HepG2 (cell line): Measurements from ENCODE around the gene NDUFB3. TPM values are rescaled to one million over a fixed set of nuclear protein-coding genes. Genes with fewer than 3 reads are reported as not detected.
"Not testable (repeated sequence)": the region's sequence is repeated elsewhere in the genome, so short reads cannot be mapped to it uniquely, and the experiment has no call there.

Experiments
- ATAC-seq: fragments of 200-7000 bp; cut with Tn5 transposase; 3 replicates; pipeline ENCODE4 v1.9.1; 2020; ENCODE audit warnings: mild to moderate bottlenecking, moderate library complexity
- BruUV-seq: library from RNA; stranded (reverse); fragments of 400-500 nt; replicated peaks from 2 replicates; lab custom pipeline; 2021; lab: Mats Ljungman, UMichigan
- CTCF ChIA-PET: fragments of 300-600 bp; formaldehyde crosslinking; extraction: SDS; loops from one replicate; lab custom pipeline; 2021; ENCODE audit warnings: low total read pairs, inconsistent platforms, low intra/inter-chr PET ratio; lab: Yijun Ruan, JAX
- POLR2A ChIA-PET: fragments of 350-600 bp; sonication (Branson Sonifier 250); formaldehyde crosslinking; loops from one replicate; lab custom pipeline; 2020; ENCODE audit warnings: antibody characterized with exemption, inconsistent platforms; lab: Yijun Ruan, JAX
- DNase-seq: peaks from one replicate; pipeline ENCODE4 v3.0.0-alpha.2; 2015; ENCODE audit warnings: low spot score
- FAIRE-seq: peaks from 3 replicates; lab custom pipeline; 2011; peaks lifted over from hg19 to GRCh38; lab: Jason Lieb, UNC
- H2AFZ ChIP-seq: one replicate; pipeline ENCODE4 v1.6.1; 2011; ENCODE audit warnings: low read length, inconsistent platforms
- H3K27ac ChIP-seq: fragments of 300-600 bp; 3 replicates; pipeline ENCODE4 v1.8.0; 2011; ENCODE audit warnings: mixed run types, mild to moderate bottlenecking, mixed read lengths, low read length, inconsistent platforms; ENCODE audit not compliant: insufficient read depth; ENCODE audit errors: extremely low read length
- H3K27me3 ChIP-seq, 2 experiments: fragments of 200-600 bp in 1 of 2; 2 replicates in 1 of 2; 3 replicates in 1 of 2; pipeline versions ENCODE4 v1.6.0 to v1.8.0; 2011; ENCODE audit warnings: low read length in 2 of 2, mild to moderate bottlenecking in 2 of 2, moderate library complexity in 2 of 2, inconsistent platforms in 1 of 2; ENCODE audit not compliant: insufficient read depth in 2 of 2, control insufficient read depth in 1 of 2
- H3K36me3 ChIP-seq, 2 experiments: fragments of 200-600 bp in 1 of 2; replicated peaks in 1 of 2; 2 replicates in 1 of 2; 3 replicates in 1 of 2; pipeline versions ENCODE4 v1.5.1 to v1.8.0; 2011; ENCODE audit warnings: low read length in 2 of 2, inconsistent platforms in 1 of 2; ENCODE audit not compliant: insufficient read depth in 2 of 2, control insufficient read depth in 1 of 2
- H3K4me1 ChIP-seq: 2 replicates; pipeline ENCODE4 v1.5.1; 2012; ENCODE audit warnings: low read length, inconsistent platforms; ENCODE audit not compliant: insufficient read depth
- H3K4me2 ChIP-seq: 2 replicates; pipeline ENCODE4 v1.6.0; 2011; ENCODE audit warnings: low read depth, low read length, inconsistent platforms
- H3K4me3 ChIP-seq, 3 experiments: fragments of 200-600 bp in 1 of 3; sonication (generic), shearing (Covaris generic) in 1 of 3; replicated peaks in 1 of 3; 2 replicates each; pipeline ENCODE4 v1.5.1; 2011 to 2016; ENCODE audit warnings: low read length in 3 of 3, inconsistent platforms in 2 of 3, low read depth in 2 of 3, mild to moderate bottlenecking in 2 of 3, control low read depth in 1 of 3, mixed read lengths in 1 of 3; ENCODE audit not compliant: insufficient read depth in 1 of 3
- H3K79me2 ChIP-seq: one replicate; pipeline ENCODE4 v1.6.1; 2011; ENCODE audit warnings: low read length, inconsistent platforms; ENCODE audit not compliant: insufficient read depth
- H3K9ac ChIP-seq: 2 replicates; pipeline ENCODE4 v1.6.0; 2011; ENCODE audit warnings: mild to moderate bottlenecking, low read depth, low read length, inconsistent platforms; ENCODE audit not compliant: insufficient read depth
- H3K9me3 ChIP-seq: 2 replicates; pipeline ENCODE4 v1.5.1; 2012; ENCODE audit warnings: mild to moderate bottlenecking, low read length
- H4K20me1 ChIP-seq: 2 replicates; pipeline ENCODE4 v1.6.0; 2011; ENCODE audit warnings: inconsistent platforms, mild to moderate bottlenecking, low read length, moderate library complexity; ENCODE audit not compliant: insufficient read depth
- FOXC1 ChIP-seq: sonication (generic); formaldehyde crosslinking; IDR thresholded peaks from 2 replicates; pipeline ENCODE4 v1.8.0; 2022; ENCODE audit warnings: mild to moderate bottlenecking, missing genetic modification reagents, borderline replicate concordance
- GPN1 ChIP-seq: sonication (generic); formaldehyde crosslinking; IDR thresholded peaks from 2 replicates; pipeline ENCODE4 v1.5.1; 2020; ENCODE audit warnings: missing genetic modification reagents, borderline replicate concordance
- ISL2 ChIP-seq: sonication (generic); formaldehyde crosslinking; IDR thresholded peaks from 2 replicates; pipeline ENCODE4 v1.5.0; 2020; ENCODE audit warnings: missing genetic modification reagents
- MAF1 ChIP-seq: sonication (generic); formaldehyde crosslinking; IDR thresholded peaks from 2 replicates; pipeline ENCODE4 v1.5.0; 2020; ENCODE audit warnings: missing genetic modification reagents, borderline replicate concordance
- PCBP1 ChIP-seq: fragments of 200-400 bp; formaldehyde crosslinking; IDR thresholded peaks from 2 replicates; pipeline ENCODE4 v1.6.1; 2017; ENCODE audit warnings: mild to moderate bottlenecking, low read depth, low read length, borderline replicate concordance
- REXO4 ChIP-seq: sonication (generic); formaldehyde crosslinking; IDR thresholded peaks from 2 replicates; pipeline ENCODE4 v1.8.0; 2022; ENCODE audit warnings: missing genetic modification reagents, mild to moderate bottlenecking, borderline replicate concordance
- SAFB2 ChIP-seq: sonication (generic); formaldehyde crosslinking; IDR thresholded peaks from 2 replicates; pipeline ENCODE4 v1.5.1; 2020; ENCODE audit warnings: missing genetic modification reagents, low read depth, mild to moderate bottlenecking, borderline replicate concordance
- SMAD3 ChIP-seq: sonication (generic); formaldehyde crosslinking; IDR thresholded peaks from 2 replicates; pipeline ENCODE4 v1.4.0; 2020; ENCODE audit warnings: missing genetic modification reagents
- SNAPC4 ChIP-seq: sonication (generic); formaldehyde crosslinking; IDR thresholded peaks from 2 replicates; pipeline ENCODE4 v1.4.0; 2020; ENCODE audit warnings: mild to moderate bottlenecking, missing genetic modification reagents
- WIZ ChIP-seq: sonication (generic); formaldehyde crosslinking; IDR thresholded peaks from 2 replicates; pipeline ENCODE4 v1.5.1; 2020; ENCODE audit warnings: mild to moderate bottlenecking, missing genetic modification reagents
- ZNF414 ChIP-seq: sonication (generic); formaldehyde crosslinking; IDR thresholded peaks from 2 replicates; pipeline ENCODE4 v1.5.0; 2020; ENCODE audit warnings: missing genetic modification reagents
- WGBS: methylation state at CpG from one replicate; pipeline ENCODE4 v1.1.6; 2017; ENCODE audit warnings: low lambda C conversion rate; 5-methylcytosine and 5-hydroxymethylcytosine counted together
- in situ Hi-C: cut with HindIII; loops from 2 replicates; pipeline ENCODE4 v1.10.0; 2017; ENCODE audit warnings: low pct_unique_long_range_greater_than_20kb; ENCODE audit not compliant: extremely low pct_ligation_motif_present
- intact Hi-C: fragments of 100-400 bp; cut with micrococcal nuclease; formaldehyde crosslinking; loops from one replicate; pipeline ENCODE4 v1.10.0; 2022; ENCODE audit not compliant: unreplicated experiment
- polyA plus RNA-seq, 8 experiments: library from polyadenylated mRNA; depleted of rRNA in 3 of 8; stranded (reverse) in 7 of 8; unstranded in 1 of 8; fragments of >200 nt; fragmentation: Illumina TruSeq in 4 of 8; extraction: Trizol in 4 of 8; gene quantifications; 2 replicates each; pipeline versions ENCODE4 v1.2.1 to v1.2.3, GENCODE V29; 2011 to 2016; ENCODE audit warnings: low read depth in 4 of 8, missing spikeins in 1 of 8, mixed read lengths in 1 of 8; ENCODE audit not compliant: insufficient read depth in 1 of 8
- total RNA-seq, 5 experiments: library from RNA; depleted of rRNA; stranded (reverse); fragments of >200 nt; fragmentation: Illumina TruSeq; extraction: Trizol; gene quantifications; 2 replicates each; pipeline ENCODE4 v1.2.3, GENCODE V29; 2016; ENCODE audit warnings: low read depth in 1 of 5

NDUFB3 gene
- total and polyA plus RNA-seq, 2 of the 13 experiments (the other 11 are each of a cell fraction or from before 2014, with no cell fraction given) = 50.7 to 159 TPM

DNA sequence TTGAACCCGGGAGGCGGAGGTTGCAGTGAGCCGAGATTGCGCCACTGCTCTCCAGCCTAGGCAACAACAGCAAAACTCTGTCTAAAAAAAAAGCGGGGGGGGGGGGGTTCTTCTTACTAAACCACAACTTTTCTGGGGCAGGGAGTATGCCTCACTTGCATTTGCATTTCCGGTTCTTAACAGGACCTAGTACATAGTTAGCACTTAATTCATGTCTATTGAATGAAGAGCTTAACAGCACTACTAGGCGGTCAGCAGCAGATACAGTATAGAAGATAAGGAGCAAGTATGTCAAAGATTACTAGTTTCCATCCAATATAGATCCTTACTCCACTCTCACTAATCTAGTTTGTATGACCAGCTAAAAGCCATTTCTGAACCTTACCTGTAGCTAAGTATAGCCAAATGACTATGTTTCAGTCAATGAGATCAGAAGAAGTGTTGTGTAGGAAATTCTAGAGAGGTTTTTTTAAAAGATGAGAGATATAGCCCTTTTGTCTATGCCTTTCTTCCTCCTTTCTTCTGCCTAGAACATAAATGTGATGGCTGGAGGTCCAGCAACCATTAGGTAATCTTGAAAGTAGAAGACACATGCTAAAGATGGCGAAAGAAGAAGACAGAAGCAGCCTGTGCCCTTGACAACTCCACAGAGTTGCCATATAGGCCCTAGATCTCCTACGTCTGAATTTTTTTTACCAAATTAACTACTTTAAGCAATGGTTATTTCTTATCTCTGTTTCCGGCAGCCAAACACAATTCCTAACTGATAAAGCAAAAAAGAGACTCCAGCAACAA lies 11.6 kb upstream of the NDUFB3 start:
- Histone ChIP-seq H3K9ac (no peak overlapping the region), H4K20me1 (no peaks in the 10 kb centered on the region), H3K4me1 (peaks cover 46% of the 10 kb centered on the region), H3K36me3 (peaks cover 0 to 5% of the 10 kb centered on the region in 2 experiments; a peak in 1 of 5 replicates), H3K4me3 (no peak overlapping the region), H3K79me2 (peaks cover 44% of the 10 kb centered on the region), H3K27me3 (no peaks in the 10 kb centered on the region), H3K4me2 (no peak overlapping the region), H3K27ac (no peak overlapping the region), H3K9me3 (no peaks in the 10 kb centered on the region), H2AFZ (no peak overlapping the region)
- ATAC-seq (no peak), DNase-seq (no peak), FAIRE-seq (no peak)
- WGBS = 96% methylated on average over 10 of the region's 10 CpGs
- TF ChIP-seq ISL2 (CRISPR knock-in tag) = no peak
- TF ChIP-seq FOXC1 (CRISPR knock-in tag) = no peak
- TF ChIP-seq SNAPC4 (CRISPR knock-in tag) = no peak
- no peak for TF ChIP-seq REXO4 (CRISPR knock-in tag)
- TF ChIP-seq PCBP1 = no peak
- no peak for TF ChIP-seq SMAD3 (CRISPR knock-in tag)
- no peak for TF ChIP-seq MAF1 (CRISPR knock-in tag)
- TF ChIP-seq ZNF414 (CRISPR knock-in tag) = no peak
- TF ChIP-seq GPN1 = no peak
- TF ChIP-seq WIZ (CRISPR knock-in tag) = no peak
- no peak for TF ChIP-seq SAFB2
- no TSS peak for BruUV-seq
- ChIA-PET CTCF (no interaction called here), POLR2A (no interaction called here)
- in situ Hi-C loops (loop anchor here (5.0 kb wide), 1 partner anchor 53 kb away; no protein-coding TSS in a partner anchor), intact Hi-C loops (loop anchor here (2.0 kb wide), 1 partner anchor 97 kb away; the partner anchor contains the start of gene ORC2)

DNA sequence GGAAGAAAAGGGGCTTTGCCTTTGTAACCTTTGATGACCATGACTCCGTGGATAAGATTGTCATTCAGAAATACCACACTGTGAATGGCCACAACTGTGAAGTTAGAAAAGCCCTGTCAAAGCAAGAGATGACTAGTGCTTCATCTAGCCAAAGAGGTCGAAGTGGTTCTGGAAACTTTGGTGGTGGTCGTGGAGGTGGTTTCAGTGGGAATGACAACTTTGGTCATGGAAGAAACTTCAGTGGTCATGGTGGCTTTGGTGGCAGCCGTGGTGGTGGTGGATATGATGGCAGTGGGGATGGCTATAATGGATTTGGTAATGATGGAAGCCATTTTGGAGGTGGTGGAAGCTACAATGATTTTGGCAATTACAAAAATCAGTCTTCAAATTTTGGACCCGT lies 8.3 kb upstream of the NDUFB3 start:
- H3K9ac ChIP-seq, H3K27ac ChIP-seq, in situ Hi-C loops, H3K27me3 ChIP-seq, BruUV-seq, H3K4me3 ChIP-seq, FAIRE-seq, DNase-seq, H3K36me3 ChIP-seq, ATAC-seq, CTCF ChIA-PET, POLR2A ChIA-PET, H3K4me2 ChIP-seq, H2AFZ ChIP-seq, intact Hi-C loops, H3K9me3 ChIP-seq, H4K20me1 ChIP-seq: not testable (repeated sequence)
- H3K4me1 ChIP-seq = peaks cover 34% of the 10 kb centered on the region
- H3K79me2 ChIP-seq = peaks cover 56% of the 10 kb centered on the region
- WGBS = 96% methylated on average over 5 of the region's 5 CpGs
